HL-60/S4 treated with phorbol 12-myristate 13-acetate at 8.2 ng/mL for 4 days and 3 days (cell line): ENCODE data around the gene ADH6.
"Not testable (repeated sequence)": the region's sequence is repeated elsewhere in the genome, so short reads cannot be mapped to it uniquely, and the experiment has no call there.

Experiments used
- in situ Hi-C: fragments of 300-500 bp; cut with MboI; formaldehyde crosslinking; loops from 2 replicates; pipeline ENCODE4 v1.15.0; 2022; ENCODE audit warnings: low sequenced_read_pairs

Gene ADH6

GRCh38 chr4:99219072-99219471, at the start of gene ADH6:
Gene ADH6, minus strand, starts transcription at chr4:99219246. Its CDS starts 94 bp downstream, at chr4:99219152.
- in situ Hi-C loops = no loop called here

DNA sequence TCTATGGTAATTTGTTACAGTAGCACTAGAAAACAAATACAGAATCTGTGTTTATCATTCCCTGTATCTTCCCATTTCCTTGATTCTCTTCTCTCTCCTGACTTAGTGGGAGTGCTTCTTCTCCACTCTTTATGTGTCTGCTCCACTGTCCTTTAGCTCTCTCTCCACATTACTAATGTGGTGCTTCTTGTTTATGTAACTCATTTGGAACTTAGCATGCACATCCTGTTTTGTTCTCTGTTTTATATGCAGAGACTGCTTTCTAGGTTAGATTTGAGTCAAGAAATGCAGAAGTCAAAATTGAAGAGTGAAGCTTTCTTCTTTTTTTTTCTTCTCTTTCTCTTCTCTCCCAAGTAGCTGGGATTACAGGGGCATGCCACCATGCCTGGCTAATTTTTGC, 45.9 kb upstream of the ADH6 start:
- in situ Hi-C loops = no loop called here

GRCh38 chr4:99252746-99253145, 33.7 kb upstream of the ADH6 start:
- in situ Hi-C loops = no loop called here

- in situ Hi-C loops = no loop called here
Observed at GRCh38 chr4:99248714-99249113, 29.7 kb upstream of the ADH6 start.

- in situ Hi-C loops = no loop called here
Observed at GRCh38 chr4:99235955-99236354, 16.9 kb upstream of the ADH6 start.

- in situ Hi-C loops = no loop called here
Observed at GRCh38 chr4:99234331-99235010, 15.4 kb upstream of the ADH6 start.

GRCh38 chr4:99233397-99233796, 14.4 kb upstream of the ADH6 start:
- in situ Hi-C loops = not testable (repeated sequence)

GRCh38 chr4:99228706-99229105, 9.7 kb upstream of the ADH6 start:
- in situ Hi-C loops = not testable (repeated sequence)

DNA sequence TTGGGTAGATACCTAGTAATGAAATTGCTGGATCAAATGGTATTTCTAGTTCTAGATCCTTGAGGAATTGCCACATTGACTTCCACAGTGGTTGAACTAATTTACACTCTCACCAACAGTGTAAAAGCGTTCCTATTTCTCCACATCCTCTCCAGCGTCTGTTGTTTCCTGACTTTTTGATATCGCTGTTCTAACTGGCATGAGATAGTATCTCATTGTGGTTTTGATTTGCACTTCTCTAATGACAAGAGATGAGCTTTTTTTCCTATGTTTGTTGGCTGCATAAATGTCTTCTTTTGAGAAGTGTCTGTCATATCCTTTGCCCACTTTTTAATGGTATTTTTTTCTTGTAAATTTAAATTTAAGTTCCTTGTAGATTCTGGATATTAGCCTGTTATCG, 8.6 kb upstream of the ADH6 start:
- in situ Hi-C loops = not testable (repeated sequence)

- in situ Hi-C loops = no loop called here
Observed at GRCh38 chr4:99221980-99222379, 2.9 kb upstream of the ADH6 start.

- in situ Hi-C loops = no loop called here
Observed at GRCh38 chr4:99219479-99219878, 433 bp upstream of the ADH6 start.

GRCh38 chr4:99215521-99215920, 3.5 kb downstream of the ADH6 start:
- in situ Hi-C loops = no loop called here

DNA sequence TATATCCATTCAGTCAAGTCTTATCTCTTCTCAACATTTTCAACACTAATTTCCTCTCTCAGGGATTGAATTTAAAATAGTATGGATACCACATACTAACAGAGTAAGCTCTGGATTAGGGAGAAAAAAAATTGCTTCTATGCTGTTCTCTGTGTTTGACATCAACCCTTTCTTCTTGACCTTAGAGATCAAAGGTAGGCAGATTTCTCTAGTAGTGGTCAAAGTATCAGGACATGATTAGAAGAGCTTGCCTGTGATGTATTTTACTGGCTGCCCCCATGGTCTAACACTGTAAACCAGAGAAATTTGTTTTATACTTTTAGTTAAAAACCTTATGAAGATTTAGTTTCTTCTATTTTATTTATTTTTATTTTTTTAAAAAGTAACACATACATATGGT, 8.3 kb downstream of the ADH6 start:
- in situ Hi-C loops = no loop called here

GRCh38 chr4:99209671-99210070, 9.4 kb downstream of the ADH6 start:
- in situ Hi-C loops = no loop called here

DNA sequence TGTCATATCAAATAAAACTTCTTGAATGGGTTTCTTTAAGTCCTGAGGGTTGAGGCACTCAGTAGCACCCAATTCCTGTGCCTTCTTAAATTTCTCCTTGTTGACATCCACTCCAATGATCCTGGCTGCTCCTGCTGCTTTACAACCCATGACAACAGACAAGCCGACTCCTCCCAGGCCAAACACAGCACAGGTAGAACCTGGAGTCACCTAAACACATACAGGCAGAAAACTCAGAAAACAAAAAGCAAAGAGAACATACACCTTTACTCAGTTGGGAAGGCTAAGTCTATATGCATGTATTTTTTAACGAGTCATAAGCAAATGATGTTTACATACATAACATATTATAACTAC, 10.3 kb downstream of the ADH6 start:
- in situ Hi-C loops = no loop called here

DNA sequence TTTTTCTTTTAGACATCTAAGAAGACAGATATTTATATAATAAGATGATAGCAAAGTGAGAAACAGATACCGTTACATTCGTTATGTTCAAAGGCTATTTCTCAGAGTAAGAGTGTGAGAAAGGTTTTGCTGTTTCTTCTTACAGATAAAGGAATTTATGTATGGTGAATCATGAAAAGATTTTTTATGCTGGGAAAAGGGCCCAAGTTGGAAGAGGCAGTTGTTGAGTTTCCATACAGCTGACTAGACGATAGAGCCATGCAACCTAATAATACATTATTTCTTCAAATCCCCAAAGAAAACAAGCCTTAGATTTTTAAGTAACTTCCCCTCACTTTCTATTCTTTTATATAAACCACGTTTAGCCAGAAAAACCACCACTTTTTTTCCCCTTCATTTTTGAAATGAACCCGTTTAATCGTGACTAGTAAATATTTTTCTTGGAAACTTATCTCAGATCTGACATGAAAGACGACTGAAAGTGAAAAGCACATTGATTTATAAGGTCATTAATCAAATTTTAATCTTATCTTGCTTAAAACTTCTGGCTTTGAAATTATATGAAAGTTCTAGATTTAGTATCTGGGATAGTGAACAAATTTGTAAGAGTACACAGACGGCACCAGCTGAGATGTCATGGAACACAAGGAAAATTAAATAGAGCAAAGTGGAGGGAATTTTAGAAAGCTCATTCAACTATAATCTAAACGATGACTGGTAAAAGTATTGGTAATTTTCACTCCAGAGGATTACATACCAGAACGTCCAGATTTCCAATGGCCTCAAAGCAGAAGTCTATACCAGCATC, 10.9 kb downstream of the ADH6 start:
- in situ Hi-C loops = no loop called here

DNA sequence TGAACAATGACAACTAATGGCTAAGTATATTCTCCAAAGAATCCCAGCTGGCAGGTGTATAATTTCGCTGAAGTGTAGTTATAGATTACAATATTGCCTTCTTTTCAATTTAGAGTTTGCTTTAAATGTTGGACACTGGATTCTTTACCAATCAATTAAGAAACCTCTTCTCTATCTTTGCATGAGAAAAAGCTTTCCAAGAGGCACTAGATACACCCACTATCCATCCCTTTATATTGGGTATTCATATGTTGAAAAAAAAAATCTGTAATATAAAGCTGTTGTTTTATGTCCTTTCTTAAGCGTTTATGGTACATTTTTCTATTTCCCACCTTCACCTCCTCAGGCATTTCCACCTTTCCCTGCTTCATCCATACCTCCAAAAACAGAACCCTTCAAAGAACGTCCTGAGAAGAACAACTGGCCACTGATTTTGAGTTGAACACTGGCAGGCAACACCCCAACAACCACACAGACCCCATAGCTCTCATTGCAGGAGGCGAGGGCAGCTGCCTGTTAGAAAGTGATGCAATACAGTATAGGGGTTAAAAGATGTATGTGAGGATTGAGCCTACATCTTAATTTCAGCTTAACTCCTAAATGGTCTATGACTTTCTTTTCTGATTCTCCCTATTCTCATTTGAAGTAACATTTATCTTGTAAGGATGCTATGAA, 11.8 kb downstream of the ADH6 start:
- in situ Hi-C loops = no loop called here

DNA sequence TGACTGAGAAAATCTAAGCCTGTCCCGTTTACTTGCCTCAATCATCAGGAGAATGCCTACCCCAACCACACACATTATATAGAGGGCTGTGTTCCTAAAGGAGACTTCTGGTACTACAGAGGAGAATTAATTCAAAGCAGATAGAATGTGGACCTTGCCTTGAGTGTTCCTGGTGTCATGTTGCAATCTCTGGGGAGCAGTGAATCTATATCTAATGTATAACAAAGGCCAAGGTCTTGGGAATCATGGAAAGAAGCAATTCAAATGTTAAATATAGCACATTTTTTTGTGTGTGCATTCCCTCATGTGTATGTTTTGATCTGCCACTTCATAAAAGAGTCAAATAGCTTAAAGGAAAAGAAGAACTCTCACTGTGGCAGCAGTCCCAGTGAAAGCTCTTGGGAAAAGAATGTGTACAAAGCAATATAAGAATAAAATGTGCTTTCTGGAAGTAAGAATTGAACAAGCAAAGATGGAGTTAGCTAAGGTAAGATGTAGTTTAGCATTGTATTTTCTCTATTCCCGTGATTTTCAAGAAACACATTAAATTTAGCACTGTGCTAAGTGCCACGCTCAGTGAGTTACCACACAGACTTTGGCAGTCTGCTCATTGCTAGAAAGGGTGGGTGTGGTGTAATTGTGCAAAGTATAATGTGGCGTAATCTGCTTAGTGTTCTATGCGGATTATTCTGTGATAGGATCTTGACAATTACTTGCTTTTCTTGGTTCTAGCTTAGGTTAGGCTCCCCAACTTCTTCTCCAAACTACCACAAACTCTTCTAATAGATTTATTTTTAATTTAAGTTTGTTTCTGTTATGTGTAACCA, 13.7 kb downstream of the ADH6 start:
- in situ Hi-C loops = no loop called here

DNA sequence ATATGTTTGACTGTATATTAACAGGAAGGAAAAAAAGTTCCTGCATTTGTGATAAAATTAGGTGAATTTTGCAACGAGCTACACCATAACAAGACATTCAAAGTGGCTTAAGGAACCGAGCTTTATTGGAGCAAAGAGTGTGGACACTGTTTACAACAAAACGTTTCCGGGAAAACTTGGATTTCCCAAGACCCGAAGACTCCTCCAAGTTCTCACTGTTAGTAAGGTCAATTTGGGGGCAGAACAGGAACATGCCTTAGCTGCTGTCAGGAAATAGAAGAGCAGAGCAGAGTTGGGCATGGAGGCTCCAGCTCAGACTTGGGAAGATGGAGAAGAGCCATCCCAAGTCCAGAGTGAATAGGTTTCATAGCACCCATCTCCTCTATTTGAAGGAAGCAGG, 16.5 kb downstream of the ADH6 start:
- in situ Hi-C loops = no loop called here

GRCh38 chr4:99202094-99202493, 17.0 kb downstream of the ADH6 start:
- in situ Hi-C loops = no loop called here

DNA sequence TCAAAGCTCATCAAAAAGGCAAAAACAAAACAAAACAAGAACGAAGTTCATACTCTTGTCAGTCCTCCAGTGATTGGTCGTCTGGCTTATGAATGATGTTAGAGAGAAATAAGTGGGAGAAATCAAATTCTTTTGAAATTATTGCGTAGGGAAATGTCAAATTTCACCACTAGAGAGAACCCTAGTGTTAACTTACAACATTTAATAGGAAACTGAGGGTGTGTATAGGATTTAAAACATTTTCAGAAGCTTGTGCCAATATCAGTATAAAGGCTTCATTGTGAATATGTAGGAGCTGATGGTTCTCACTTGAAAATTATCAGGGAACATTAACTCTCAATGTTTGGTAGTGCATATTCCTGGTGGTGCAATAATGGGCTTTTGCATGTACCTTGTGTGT, 17.4 kb downstream of the ADH6 start:
- in situ Hi-C loops = no loop called here
